Psoas muscle (tissue), 8 donors: ENCODE measurements around the gene SUMF1. TPM values are rescaled to one million over a fixed set of nuclear protein-coding genes. Genes with fewer than 3 reads are reported as not detected.

ENCODE experiments used
- ATAC-seq, 4 donors: fragments of 200-7000 bp; cut with Tn5 transposase; one replicate each; pipeline ENCODE4 v1.9.1; 2020; ENCODE audit warnings: moderate library complexity in 3 of 4, mild to moderate bottlenecking in 2 of 4
- DNase-seq, 2 donors: peaks; one replicate each; pipeline ENCODE4 v3.0.0-alpha.2; 2020
- H3K27ac ChIP-seq: fragments of 200-600 bp; one replicate; pipeline ENCODE4 v1.8.0; 2022
- H3K27me3 ChIP-seq, 3 donors: fragments of 200-600 bp in 1 of 3; one replicate each; pipeline versions ENCODE4 v1.6.1 to v1.8.0; 2013 to 2022; ENCODE audit warnings: low read length in 2 of 3, mild to moderate bottlenecking in 2 of 3, moderate library complexity in 1 of 3; ENCODE audit not compliant: insufficient read depth in 3 of 3
- H3K36me3 ChIP-seq, 2 donors: fragments of 200-600 bp in 1 of 2; one replicate each; pipeline versions ENCODE4 v1.6.1 to v1.8.0; 2013 to 2022; ENCODE audit warnings: low read depth in 1 of 2, mild to moderate bottlenecking in 1 of 2, moderate library complexity in 1 of 2; ENCODE audit not compliant: insufficient read depth in 1 of 2
- H3K4me1 ChIP-seq: fragments of 200-600 bp; one replicate; pipeline ENCODE4 v1.8.0; 2022
- H3K4me3 ChIP-seq: fragments of 200-600 bp; one replicate; pipeline ENCODE4 v1.8.0; 2022; ENCODE audit warnings: mild to moderate bottlenecking
- H3K9me3 ChIP-seq: fragments of 200-600 bp; one replicate; pipeline ENCODE4 v1.8.0; 2022
- CTCF ChIP-seq: fragments of 200-600 bp; IDR thresholded peaks from one replicate; pipeline ENCODE4 v1.8.0; 2022; ENCODE audit warnings: antibody characterized with exemption
- WGBS, 3 donors: extraction: QIAGEN DNeasy Blood & Tissue Kit; methylation state at CpG; one replicate each; pipeline versions ENCODE4 v1.1.6 to v1.1.7; 2013; 5-methylcytosine and 5-hydroxymethylcytosine counted together
- intact Hi-C, 2 donors: fragments of 100-400 bp; cut with DNase I; formaldehyde crosslinking; loops; one replicate each; pipeline versions ENCODE4 v1.11.0 to v1.14.2; 2022
- polyA plus RNA-seq, 3 donors: library from polyadenylated mRNA; stranded (reverse); fragments of 200-250 nt; gene quantifications; one replicate each; pipeline ENCODE4 v1.2.3, GENCODE V29; 2013
- total RNA-seq, 4 donors: library from RNA; stranded (reverse); fragmentation: NEBNext Ultra II Directional in 2 of 4; extraction: Animal tissue kit (Norgen Biotek cat#: 25700) in 2 of 4; gene quantifications; one replicate each; pipeline versions ENCODE4 v1.2.1 to v1.2.4, GENCODE V29; 2021 to 2023
- donor health status: healthy with polysubstance abuse.
- donor health status: DM: no; HTN: no; CAD: no; lungs with moderate emphysema.
- donor health status: Bipolar disorder and iron deficiency.
- donor health status: healthy.
- donor health status: DM: yes; HTN: yes; CAD: no.
- donor health status: DM: no; HTN: no; CAD: no.
- donor health status: DM: no; HTN: no; CAD: no.
- donor health status: DM: yes; HTN: yes; CAD: no.

The SUMF1 gene
- total and polyA plus RNA-seq, 7 donors = 3.0 to 7.6 (median 5.0) TPM

- ATAC-seq (no peak), DNase-seq (no peak)
- Histone ChIP-seq H3K4me1 (peaks cover 6% of the 10 kb centered on the region), H3K27me3 (no peaks in the 10 kb centered on the region), H3K36me3 (peaks cover 0 to under 1% of the 10 kb centered on the region in 2 donors), H3K4me3 (no peak overlapping the region), H3K27ac (no peak overlapping the region), H3K9me3 (no peaks in the 10 kb centered on the region)
- 91 to 94% (median 93%) methylated on average over 1 of the region's 1 CpG for WGBS, 3 donors
- TF ChIP-seq CTCF = no peak
- intact Hi-C loops = no loop called here
These were observed 144.4 kb downstream of the SUMF1 start for GRCh38 chr3:4322635-4323034.

GRCh38 chr3:4321732-4322131 is 145.3 kb downstream of the SUMF1 start:
- intact Hi-C loops = no loop called here
- WGBS, 3 donors = 64 to 75% (median 71%) methylated on average over 1 of the region's 1 CpG
- DNase-seq = no peak

GRCh38 chr3:4320096-4320911 is 146.8 kb downstream of the SUMF1 start:
- Histone ChIP-seq H3K9me3 (no peaks in the 10 kb centered on the region), H3K36me3 (peaks cover 0 to 21% of the 10 kb centered on the region in 2 donors), H3K4me1 (peaks cover 6% of the 10 kb centered on the region), H3K27ac (no peak overlapping the region), H3K27me3 (no peaks in the 10 kb centered on the region), H3K4me3 (no peak overlapping the region)
- ATAC-seq = no peak
- intact Hi-C loops = no loop called here
- no peak for TF ChIP-seq CTCF
- no peak for DNase-seq

More at GRCh38 chr3:4321732-4322131, 145.3 kb downstream of the SUMF1 start:
- H3K36me3 ChIP-seq = peaks cover 0 to 10% of the 10 kb centered on the region in 2 donors
- no peak overlapping the region for H3K4me3 ChIP-seq
- peaks cover 6% of the 10 kb centered on the region for H3K4me1 ChIP-seq
- H3K27me3 ChIP-seq = no peaks in the 10 kb centered on the region
- TF ChIP-seq CTCF = no peak
- no peak overlapping the region for H3K27ac ChIP-seq
- H3K9me3 ChIP-seq = no peaks in the 10 kb centered on the region
- ATAC-seq = no peak

GRCh38 chr3:4314688-4315087 is 152.4 kb downstream of the SUMF1 start:
- DNase-seq (no peak), ATAC-seq (no peak)
- no peak for TF ChIP-seq CTCF
- H3K4me3 ChIP-seq = no peak overlapping the region
- H3K36me3 ChIP-seq = peaks cover 3 to 35% of the 10 kb centered on the region in 2 donors
- no peaks in the 10 kb centered on the region for H3K27me3 ChIP-seq
- no peaks in the 10 kb centered on the region for H3K9me3 ChIP-seq
- intact Hi-C loops = no loop called here
- no peak overlapping the region for H3K27ac ChIP-seq
- 90 to 95% (median 93%) methylated on average over 4 of the region's 4 CpGs for WGBS, 3 donors
- peaks cover 10% of the 10 kb centered on the region for H3K4me1 ChIP-seq
